ENCODE data around the gene ZNF567.

The ZNF567 gene

GRCh38 chr19:36668646-36669045, 18.8 kb upstream of the ZNF567 start:
- Mint-ChIP-seq H3K27ac (no peak overlapping the region), H3K4me3 (peak overlapping the region; percentile 64), H3K36me3 (ENCODE audit: low read depth) (peaks cover 89% of the 10 kb centered on the region), H3K27me3 (ENCODE audit: low read depth, poor library complexity) (peaks cover 15% of the 10 kb centered on the region), H3K4me1 (peaks cover 24% of the 10 kb centered on the region), H3K9me3 (peaks cover 90% of the 10 kb centered on the region)
- no peak for DNase-seq
- no peak for TF ChIP-seq CTCF (IDR thresholded peaks at IDR 0.05)

GRCh38 chr19:36672368-36672767, 15.0 kb upstream of the ZNF567 start:
- no peak overlapping the region for H3K4me3 Mint-ChIP-seq
- H3K9me3 Mint-ChIP-seq, result peaks cover 75% of the 10 kb centered on the region
- H3K27me3 Mint-ChIP-seq (ENCODE audit: low read depth, poor library complexity), result peaks cover 8% of the 10 kb centered on the region
- no peak for DNase-seq
- no peaks in the 10 kb centered on the region for H3K4me1 Mint-ChIP-seq
- H3K36me3 Mint-ChIP-seq (ENCODE audit: low read depth), result peaks cover 72% of the 10 kb centered on the region
- TF ChIP-seq CTCF (IDR thresholded peaks at IDR 0.05), result no peak
- H3K27ac Mint-ChIP-seq, result no peak overlapping the region

- TF ChIP-seq CTCF (IDR thresholded peaks at IDR 0.05), result no peak
- Mint-ChIP-seq H3K27ac (no peak overlapping the region), H3K27me3 (ENCODE audit: low read depth, poor library complexity) (peaks cover 3% of the 10 kb centered on the region), H3K9me3 (peaks cover 78% of the 10 kb centered on the region), H3K36me3 (ENCODE audit: low read depth) (peaks cover 77% of the 10 kb centered on the region), H3K4me1 (no peaks in the 10 kb centered on the region), H3K4me3 (no peak overlapping the region)
- DNase-seq, result no peak
These were observed 13.2 kb upstream of the ZNF567 start for GRCh38 chr19:36674201-36674600.

GRCh38 chr19:36679455-36679854, 8.0 kb upstream of the ZNF567 start:
- peaks cover 2% of the 10 kb centered on the region for H3K27me3 Mint-ChIP-seq (ENCODE audit: low read depth, poor library complexity)
- H3K4me1 Mint-ChIP-seq, result no peaks in the 10 kb centered on the region
- H3K9me3 Mint-ChIP-seq, result peaks cover 73% of the 10 kb centered on the region
- peaks cover 75% of the 10 kb centered on the region for H3K36me3 Mint-ChIP-seq (ENCODE audit: low read depth)
- TF ChIP-seq CTCF (IDR thresholded peaks at IDR 0.05), result no peak
- no peak overlapping the region for H3K27ac Mint-ChIP-seq
- no peak overlapping the region for H3K4me3 Mint-ChIP-seq
- no peak for DNase-seq

- peaks cover 28% of the 10 kb centered on the region for H3K4me1 Mint-ChIP-seq
- H3K4me3 Mint-ChIP-seq, result peak overlapping the region; percentile 99
- H3K36me3 Mint-ChIP-seq (ENCODE audit: low read depth), result peaks cover 84% of the 10 kb centered on the region
- peaks cover 78% of the 10 kb centered on the region for H3K9me3 Mint-ChIP-seq
- no peak for TF ChIP-seq CTCF (IDR thresholded peaks at IDR 0.05)
- no peak overlapping the region for H3K27ac Mint-ChIP-seq
- DNase-seq, result no peak
- peaks cover 10% of the 10 kb centered on the region for H3K27me3 Mint-ChIP-seq (ENCODE audit: low read depth, poor library complexity)
These were observed 1.6 kb upstream of the ZNF567 start for GRCh38 chr19:36685835-36686234.

- Mint-ChIP-seq H3K36me3 (ENCODE audit: low read depth) (peaks cover 84% of the 10 kb centered on the region), H3K27ac (peak overlapping the region; percentile 5), H3K4me3 (peak overlapping the region; percentile 99), H3K4me1 (peaks cover 28% of the 10 kb centered on the region), H3K27me3 (ENCODE audit: low read depth, poor library complexity) (peaks cover 10% of the 10 kb centered on the region), H3K9me3 (peaks cover 78% of the 10 kb centered on the region)
- TF ChIP-seq CTCF (IDR thresholded peaks at IDR 0.05), result no peak
- no peak for DNase-seq
These were observed 823 bp upstream of the ZNF567 start for GRCh38 chr19:36686365-36687213.

Measured in nephron progenitor cell (in vitro differentiated cells).